GM12878 (cell line): ENCODE measurements around the gene B3GNT3. TPM values are rescaled to one million over a fixed set of nuclear protein-coding genes. Genes with fewer than 3 reads are reported as not detected.

Source experiments
- ATAC-seq: fragments of 200-7000 bp; cut with Tn5 transposase; 3 replicates; pipeline ENCODE4 v1.9.1; 2020; ENCODE audit warnings: mild to moderate bottlenecking, moderate library complexity
- BruUV-seq: library from RNA; stranded (reverse); fragments of 400-500 nt; replicated peaks from 2 replicates; lab custom pipeline; 2021; lab: Mats Ljungman, UMichigan
- CTCF ChIA-PET: fragments of 300-600 bp; sonication (Branson Sonifier 250); formaldehyde crosslinking; extraction: SDS; loops from one replicate; lab custom pipeline; 2021; ENCODE audit warnings: inconsistent platforms; lab: Yijun Ruan, JAX
- POLR2A ChIA-PET: fragments of 350-600 bp; formaldehyde crosslinking; extraction: SDS; loops from one replicate; lab custom pipeline; 2021; ENCODE audit warnings: inconsistent platforms; lab: Charles Lee
- RAD21 ChIA-PET: fragments of 300-600 bp; sonication (Branson Sonifier 250); formaldehyde crosslinking; loops from one replicate; lab custom pipeline; 2023; ENCODE audit warnings: antibody characterized with exemption; ENCODE audit not compliant: unreplicated experiment; lab: Charles Lee
- SMC1A ChIA-PET: fragments of 300-600 bp; sonication (Branson Sonifier 250); formaldehyde crosslinking; loops from one replicate; lab custom pipeline; 2023; ENCODE audit not compliant: unreplicated experiment, uncharacterized antibody; lab: Charles Lee
- DNase-seq: peaks from one replicate; pipeline ENCODE4 v3.0.0-alpha.2; 2011; ENCODE audit warnings: low read depth, low spot score
- FAIRE-seq: peaks from 3 replicates; lab custom pipeline; 2011; peaks lifted over from hg19 to GRCh38; lab: Jason Lieb, UNC
- H2AFZ ChIP-seq: 2 replicates; pipeline ENCODE4 v1.6.0; 2011; ENCODE audit warnings: low read depth, low read length, control low read depth; ENCODE audit not compliant: control insufficient read depth
- H3K27ac ChIP-seq: 2 replicates; pipeline ENCODE4 v1.5.1; 2011; ENCODE audit warnings: control low read depth; ENCODE audit not compliant: control insufficient read depth, insufficient read depth
- H3K27me3 ChIP-seq, 2 experiments: replicated peaks in 1 of 2; 2 replicates each; pipeline versions ENCODE4 v1.6.0 to v1.6.1; 2011; ENCODE audit warnings: low read length in 1 of 2; ENCODE audit not compliant: control insufficient read depth in 2 of 2, insufficient read depth in 2 of 2
- H3K36me3 ChIP-seq, 2 experiments: 2 replicates each; pipeline ENCODE4 v1.5.1; 2011; ENCODE audit warnings: low read length in 1 of 2; ENCODE audit not compliant: control insufficient read depth in 2 of 2, insufficient read depth in 2 of 2
- H3K4me1 ChIP-seq: 2 replicates; pipeline ENCODE4 v1.6.1; 2011; ENCODE audit warnings: mild to moderate bottlenecking, low read length, moderate library complexity, mixed read lengths; ENCODE audit not compliant: control insufficient read depth, insufficient read depth
- H3K4me2 ChIP-seq: 2 replicates; pipeline ENCODE4 v1.6.0; 2011; ENCODE audit warnings: control low read depth; ENCODE audit not compliant: control insufficient read depth, insufficient read depth
- H3K4me3 ChIP-seq: fragments of 200-600 bp; sonication (generic); 2 replicates; pipeline ENCODE4 v1.5.1; 2016
- H3K79me2 ChIP-seq: 2 replicates; pipeline ENCODE4 v1.6.0; 2011; ENCODE audit warnings: low read length; ENCODE audit not compliant: control insufficient read depth, insufficient read depth
- H3K9ac ChIP-seq: 2 replicates; pipeline ENCODE4 v1.8.0; 2011; ENCODE audit warnings: low read length, control low read depth, mixed read lengths; ENCODE audit not compliant: control insufficient read depth, insufficient read depth
- H3K9me3 ChIP-seq: replicated peaks from 3 replicates; pipeline ENCODE4 v1.5.1; 2011; ENCODE audit warnings: mild to moderate bottlenecking, low read length; ENCODE audit not compliant: control insufficient read depth, insufficient read depth
- H4K20me1 ChIP-seq: 2 replicates; pipeline ENCODE4 v1.6.0; 2011; ENCODE audit not compliant: control insufficient read depth, insufficient read depth
- BCL11A ChIP-seq: IDR thresholded peaks from 2 replicates; pipeline ENCODE4 v1.6.1; 2011; ENCODE audit warnings: low read depth, low read length
- EED ChIP-seq: sonication (generic); IDR thresholded peaks from 2 replicates; pipeline ENCODE4 v1.6.1; 2016; ENCODE audit warnings: antibody characterized with exemption, low read depth
- ETV6 ChIP-seq, 2 experiments: fragments of 450-650 bp in 1 of 2; IDR thresholded peaks in 1 of 2; conservative IDR thresholded peaks in 1 of 2; 2 replicates each; pipeline ENCODE4 v1.6.1; 2014; ENCODE audit warnings: antibody characterized with exemption in 1 of 2, borderline replicate concordance in 1 of 2, low read depth in 1 of 2, mild to moderate bottlenecking in 1 of 2, moderate library complexity in 1 of 2
- FOS ChIP-seq: IDR thresholded peaks from 3 replicates; pipeline ENCODE4 v1.6.1; 2011; ENCODE audit warnings: borderline replicate concordance; ENCODE audit not compliant: insufficient read length; ENCODE audit errors: extremely low read depth
- IKZF1 ChIP-seq: fragments of 450-650 bp; conservative IDR thresholded peaks from 2 replicates; pipeline ENCODE4 v1.6.1; 2017; ENCODE audit warnings: antibody characterized with exemption, mild to moderate bottlenecking
- IKZF2 ChIP-seq, 2 experiments: fragments of 450-650 bp; IDR thresholded peaks; 2 replicates each; pipeline ENCODE4 v1.6.1; 2017; ENCODE audit warnings: mild to moderate bottlenecking in 2 of 2, moderate library complexity in 2 of 2
- MXI1 ChIP-seq: fragments of 150-350 bp; IDR thresholded peaks from 2 replicates; pipeline ENCODE4 v1.6.1; 2011; ENCODE audit warnings: low read depth, mild to moderate bottlenecking, inconsistent platforms, low read length, improper control_type of control experiment
- NFIC ChIP-seq: IDR thresholded peaks from 2 replicates; pipeline ENCODE4 v1.6.1; 2012; ENCODE audit warnings: low read depth, mild to moderate bottlenecking, inconsistent platforms, low read length, moderate library complexity
- TAF1 ChIP-seq: IDR thresholded peaks from 2 replicates; pipeline ENCODE4 v1.6.1; 2011; ENCODE audit warnings: mild to moderate bottlenecking, low read depth, low read length, borderline replicate concordance
- TARDBP ChIP-seq: IDR thresholded peaks from 2 replicates; pipeline ENCODE4 v1.6.1; 2016; ENCODE audit warnings: borderline replicate concordance
- ZNF207 ChIP-seq: fragments of 450-650 bp; IDR thresholded peaks from 2 replicates; pipeline ENCODE4 v1.6.1; 2014; ENCODE audit warnings: antibody characterized with exemption, mild to moderate bottlenecking, borderline replicate concordance
- WGBS: methylation state at CpG from one replicate; pipeline ENCODE4 v1.1.6; 2016; ENCODE audit warnings: low lambda C conversion rate; ENCODE audit not compliant: insufficient replicate concordance, insufficient coverage; ENCODE audit errors: missing lambda C conversion rate; 5-methylcytosine and 5-hydroxymethylcytosine counted together
- in situ Hi-C: fragments of 300-500 bp; cut with MboI; formaldehyde crosslinking; loops from 9 replicates; pipeline ENCODE4 v1.14.3; 2018; ENCODE audit warnings: mixed read lengths
- intact Hi-C: fragments of 100-400 bp; cut with micrococcal nuclease; formaldehyde crosslinking; loops from one replicate; pipeline ENCODE4 v1.14.2; 2022; ENCODE audit not compliant: unreplicated experiment
- polyA plus RNA-seq, 11 experiments: library from polyadenylated mRNA; depleted of rRNA in 4 of 11; unstranded in 6 of 11; stranded (reverse) in 5 of 11; fragments of >200 nt; fragmentation: Nextera tagmentation in 4 of 11; fragmentation: Illumina TruSeq in 1 of 11; extraction: Ambion mirVana in 4 of 11; extraction: Trizol in 1 of 11; gene quantifications; 1 replicate in 1 of 11; 2 replicates in 10 of 11; pipeline versions ENCODE4 v1.2.1 to v1.2.3, GENCODE V29; 2011 to 2016; ENCODE audit warnings: inconsistent platforms in 2 of 11, missing spikeins in 2 of 11, low read depth in 1 of 11
- total RNA-seq, 4 experiments: library from RNA; depleted of rRNA in 3 of 4; stranded (reverse); fragments of >200 nt in 3 of 4; fragmentation: Illumina TruSeq in 1 of 4; extraction: Trizol in 1 of 4; gene quantifications; 2 replicates each; pipeline versions ENCODE4 v1.2.1 to v1.2.3, GENCODE V29; 2013 to 2021
- TF ChIP-seq, protein P1 (sequence below): fragments of 450-650 bp; IDR thresholded peaks from 2 replicates; pipeline ENCODE4 v1.6.1; 2017; ENCODE audit warnings: low read depth, mild to moderate bottlenecking, moderate library complexity

The B3GNT3 gene
- total and polyA plus RNA-seq, 10 of the 15 experiments (the other 5 are each of a cell fraction or from before 2014, with no cell fraction given) = not detected

DNA sequence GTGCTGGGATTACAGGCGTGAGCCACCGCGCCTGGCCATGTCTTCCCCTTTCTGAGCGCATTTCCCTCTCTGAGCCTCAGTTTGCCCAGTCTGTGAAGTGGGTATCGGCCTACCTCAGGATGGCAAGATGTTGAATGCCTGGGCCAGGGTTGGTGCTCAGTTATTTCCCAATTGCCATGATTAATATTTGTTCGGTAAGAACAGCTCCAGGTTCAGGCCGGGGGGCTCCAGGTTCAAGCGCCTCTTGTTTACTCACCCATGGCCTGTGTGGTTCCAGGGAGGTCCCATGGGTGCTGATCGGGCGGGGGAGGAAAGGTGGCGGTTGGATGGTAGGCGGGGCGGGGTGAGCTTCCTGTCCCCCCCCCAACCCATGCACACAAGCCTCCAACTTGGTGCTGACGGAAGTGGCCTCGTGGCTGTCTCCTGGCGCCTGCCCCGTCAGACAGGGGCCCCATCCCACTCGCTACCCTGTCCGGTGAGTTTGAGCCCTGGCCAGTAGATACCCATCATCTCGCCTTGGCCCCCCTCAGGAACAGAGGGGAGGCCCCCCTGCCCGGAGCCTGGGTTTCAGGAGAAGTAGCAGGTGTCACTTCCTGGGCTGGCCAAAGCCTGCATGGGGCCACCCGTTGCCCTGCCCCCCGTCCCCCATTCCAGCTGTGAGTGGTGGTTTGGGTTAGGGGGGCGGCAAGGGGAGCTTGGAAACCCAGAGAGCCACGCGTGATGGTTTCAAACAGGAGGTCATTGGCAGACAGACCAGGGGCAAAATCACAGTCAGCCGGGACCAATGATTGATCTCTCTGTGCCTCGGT lies 43.6 kb upstream of the B3GNT3 start, which contains the start of gene FCHO1 (continued):
- TF ChIP-seq TAF1 (peak; percentile 65; the same call in 1 of the 2 replicates), MXI1 (peak; percentile 83), EED (peak; percentile 82), FOS (no peak), ZNF207 (no peak)
- TF ChIP-seq, all 136 proteins: peak for 64

- BruUV-seq = TSS peak; percentile 79
- 4% methylated on average over 2 of the region's 2 CpGs for WGBS
- DNase-seq (peak; percentile 46), FAIRE-seq (no peak), ATAC-seq (peak; percentile 2)
- Histone ChIP-seq H3K4me2 (peak overlapping the region; percentile 83), H2AFZ (peak overlapping the region; percentile 63), H3K4me1 (peaks cover 60% of the 10 kb centered on the region), H3K9ac (peak overlapping the region; percentile 83), H3K27me3 (no peaks in the 10 kb centered on the region), H3K27ac (peak overlapping the region; percentile 95), H3K4me3 (peak overlapping the region; percentile 74), H3K36me3 (no peaks in the 10 kb centered on the region), H3K9me3 (no peaks in the 10 kb centered on the region), H3K79me2 (peaks cover 40% of the 10 kb centered on the region), H4K20me1 (no peaks in the 10 kb centered on the region)
- ChIA-PET CTCF (interaction anchor here (0.8 to 6.8 kb wide), 6 partner anchors 10 to 47 kb away, joined by 3 to 85 read pairs (median 6); no protein-coding TSS in a partner anchor), POLR2A (interaction anchor here (0.6 to 3.8 kb wide), 6 partner anchors 10 to 345 kb away, joined by 3 to 16 read pairs (median 9); partner anchors contain the start of genes MAP1S and MAST3), SMC1A (interaction anchor here (1.1 to 8.8 kb wide), 7 partner anchors 12 to 181 kb away, joined by 3 to 93 read pairs (median 19); partner anchors contain the start of genes CCDC124 and MAP1S), RAD21 (interaction anchor here (0.6 to 6.7 kb wide), 8 partner anchors 12 to 293 kb away, joined by 3 to 96 read pairs (median 5); partner anchors contain the start of genes CCDC124 and MAP1S)
- TF ChIP-seq ETV6 (conservative IDR thresholded peaks at IDR 0.05 in 1 of 2, IDR thresholded peaks at IDR 0.05 in 1 of 2; ENCODE audit: borderline replicate concordance in 1 of 2, low read depth in 1 of 2) (peak in 1 of 2 experiments; percentile 12; a peak in 1 of 4 replicates), TARDBP (no peak), BCL11A (0 out of 2 replicates have a peak, but pooled peaks have one; percentile 19), IKZF1 (peak; percentile 9; the same call in 1 of the 2 replicates), NFIC (0 out of 2 replicates have a peak, but pooled peaks have one; percentile 15), IKZF2 (IDR thresholded peaks at IDR 0.05) (peak in 1 of 2 experiments; percentile 7; a peak in 1 of 4 replicates)
- TF ChIP-seq, protein P1, sequence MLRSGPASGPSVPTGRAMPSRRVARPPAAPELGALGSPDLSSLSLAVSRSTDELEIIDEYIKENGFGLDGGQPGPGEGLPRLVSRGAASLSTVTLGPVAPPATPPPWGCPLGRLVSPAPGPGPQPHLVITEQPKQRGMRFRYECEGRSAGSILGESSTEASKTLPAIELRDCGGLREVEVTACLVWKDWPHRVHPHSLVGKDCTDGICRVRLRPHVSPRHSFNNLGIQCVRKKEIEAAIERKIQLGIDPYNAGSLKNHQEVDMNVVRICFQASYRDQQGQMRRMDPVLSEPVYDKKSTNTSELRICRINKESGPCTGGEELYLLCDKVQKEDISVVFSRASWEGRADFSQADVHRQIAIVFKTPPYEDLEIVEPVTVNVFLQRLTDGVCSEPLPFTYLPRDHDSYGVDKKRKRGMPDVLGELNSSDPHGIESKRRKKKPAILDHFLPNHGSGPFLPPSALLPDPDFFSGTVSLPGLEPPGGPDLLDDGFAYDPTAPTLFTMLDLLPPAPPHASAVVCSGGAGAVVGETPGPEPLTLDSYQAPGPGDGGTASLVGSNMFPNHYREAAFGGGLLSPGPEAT = no peak
- intact Hi-C loops (loop anchor here (5.0 kb wide), 1 partner anchor 35 kb away; the partner anchor contains the start of gene MAP1S), in situ Hi-C loops (no loop called here)
Measured at GRCh38 chr19:17751912-17752273, 43.0 kb upstream of the B3GNT3 start.
